H1 (cell line): ENCODE data around the gene MED12L. TPM values are rescaled to one million over a fixed set of nuclear protein-coding genes. Genes with fewer than 3 reads are reported as not detected.

Experiments
- BACH1 ChIP-seq: IDR thresholded peaks from 2 replicates; pipeline ENCODE4 v1.6.1; 2012; ENCODE audit warnings: low read length, improper control_type of control experiment
- CTBP2 ChIP-seq: IDR thresholded peaks from 2 replicates; pipeline ENCODE4 v1.7.0; 2011; ENCODE audit warnings: borderline replicate concordance, mild to moderate bottlenecking, moderate library complexity, mixed read lengths, low read length; ENCODE audit not compliant: insufficient read depth, insufficient read length
- GABPA ChIP-seq: IDR thresholded peaks from 2 replicates; pipeline ENCODE4 v1.6.1; 2011; ENCODE audit warnings: mild to moderate bottlenecking, low read length, moderate library complexity, borderline replicate concordance; ENCODE audit not compliant: insufficient read depth
- JUN ChIP-seq: IDR thresholded peaks from 2 replicates; pipeline ENCODE4 v1.6.1; 2011; ENCODE audit warnings: low read depth, mild to moderate bottlenecking, improper control_type of control experiment, low read length
- NRF1 ChIP-seq: IDR thresholded peaks from 2 replicates; pipeline ENCODE4 v1.6.1; 2011; ENCODE audit warnings: mild to moderate bottlenecking, low read depth, low read length, improper control_type of control experiment
- SIRT6 ChIP-seq: IDR thresholded peaks from one replicate; pipeline ENCODE4 v1.7.1; 2012; ENCODE audit warnings: low read length, inconsistent platforms
- TEAD4 ChIP-seq: IDR thresholded peaks from 2 replicates; pipeline ENCODE4 v1.6.1; 2012; ENCODE audit warnings: low read depth, low read length, inconsistent platforms, mixed read lengths
- polyA plus RNA-seq, 7 experiments: library from polyadenylated mRNA; depleted of rRNA in 3 of 7; stranded (reverse) in 5 of 7; unstranded in 2 of 7; fragments of >200 nt in 5 of 7; fragments of 200-250 nt in 2 of 7; gene quantifications; 1 replicate in 5 of 7; 2 replicates in 1 of 7; 4 replicates in 1 of 7; pipeline versions ENCODE4 v1.2.1 to v1.2.3, GENCODE V29; 2011 to 2013; ENCODE audit warnings: missing spikeins in 2 of 7, mixed read lengths in 2 of 7
- total RNA-seq: library from RNA; stranded (reverse); fragmentation: NEBNext Ultra II Directional; extraction: Animal tissue kit (Norgen Biotek cat#: 25700); gene quantifications from 2 replicates; pipeline ENCODE4 v1.2.1, GENCODE V29; 2021
- TF ChIP-seq, protein P1 (sequence below): fragments of 300-600 bp; sonication (generic); IDR thresholded peaks from 2 replicates; pipeline ENCODE4 v1.7.1; 2012; ENCODE audit warnings: low read length, moderate library complexity, mild to moderate bottlenecking, inconsistent platforms; ENCODE audit not compliant: insufficient replicate concordance
- TF ChIP-seq, protein P2 (sequence below), 3 experiments: IDR thresholded peaks; 1 replicate in 2 of 3; 2 replicates in 1 of 3; pipeline versions ENCODE4 v1.5.1 to v1.6.1; 2011; ENCODE audit warnings: low read length in 3 of 3, mild to moderate bottlenecking in 3 of 3, inconsistent platforms in 2 of 3, low read depth in 1 of 3, moderate library complexity in 1 of 3; ENCODE audit not compliant: insufficient read depth in 1 of 3; ENCODE audit errors: control extremely low read depth in 1 of 3

Gene MED12L
- total and polyA plus RNA-seq, 2 of the 8 experiments (the other 6 are each of a cell fraction or from before 2014, with no cell fraction given) = 3.6 to 26.2 TPM

DNA sequence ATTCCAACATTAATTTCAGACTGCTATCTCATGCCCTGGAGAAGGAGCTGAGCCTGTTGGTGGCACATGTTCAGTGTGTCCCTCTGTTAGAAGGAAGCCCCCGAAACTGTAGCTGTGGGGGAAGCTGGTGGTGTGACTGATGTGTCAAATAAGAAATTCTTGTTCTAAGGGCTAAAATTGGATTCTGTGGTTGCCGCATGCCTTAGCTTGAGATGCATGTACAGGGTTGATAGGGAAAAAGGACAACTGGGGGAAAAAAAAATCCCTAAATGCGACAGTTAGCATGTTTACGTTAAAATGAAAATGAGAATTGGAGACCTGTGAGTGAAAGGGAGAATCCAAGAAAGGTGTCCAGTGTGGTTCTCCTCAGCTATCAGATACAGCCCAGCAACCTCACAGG, 58.6 kb downstream of the MED12L start (continued):
- TF ChIP-seq, protein P1, sequence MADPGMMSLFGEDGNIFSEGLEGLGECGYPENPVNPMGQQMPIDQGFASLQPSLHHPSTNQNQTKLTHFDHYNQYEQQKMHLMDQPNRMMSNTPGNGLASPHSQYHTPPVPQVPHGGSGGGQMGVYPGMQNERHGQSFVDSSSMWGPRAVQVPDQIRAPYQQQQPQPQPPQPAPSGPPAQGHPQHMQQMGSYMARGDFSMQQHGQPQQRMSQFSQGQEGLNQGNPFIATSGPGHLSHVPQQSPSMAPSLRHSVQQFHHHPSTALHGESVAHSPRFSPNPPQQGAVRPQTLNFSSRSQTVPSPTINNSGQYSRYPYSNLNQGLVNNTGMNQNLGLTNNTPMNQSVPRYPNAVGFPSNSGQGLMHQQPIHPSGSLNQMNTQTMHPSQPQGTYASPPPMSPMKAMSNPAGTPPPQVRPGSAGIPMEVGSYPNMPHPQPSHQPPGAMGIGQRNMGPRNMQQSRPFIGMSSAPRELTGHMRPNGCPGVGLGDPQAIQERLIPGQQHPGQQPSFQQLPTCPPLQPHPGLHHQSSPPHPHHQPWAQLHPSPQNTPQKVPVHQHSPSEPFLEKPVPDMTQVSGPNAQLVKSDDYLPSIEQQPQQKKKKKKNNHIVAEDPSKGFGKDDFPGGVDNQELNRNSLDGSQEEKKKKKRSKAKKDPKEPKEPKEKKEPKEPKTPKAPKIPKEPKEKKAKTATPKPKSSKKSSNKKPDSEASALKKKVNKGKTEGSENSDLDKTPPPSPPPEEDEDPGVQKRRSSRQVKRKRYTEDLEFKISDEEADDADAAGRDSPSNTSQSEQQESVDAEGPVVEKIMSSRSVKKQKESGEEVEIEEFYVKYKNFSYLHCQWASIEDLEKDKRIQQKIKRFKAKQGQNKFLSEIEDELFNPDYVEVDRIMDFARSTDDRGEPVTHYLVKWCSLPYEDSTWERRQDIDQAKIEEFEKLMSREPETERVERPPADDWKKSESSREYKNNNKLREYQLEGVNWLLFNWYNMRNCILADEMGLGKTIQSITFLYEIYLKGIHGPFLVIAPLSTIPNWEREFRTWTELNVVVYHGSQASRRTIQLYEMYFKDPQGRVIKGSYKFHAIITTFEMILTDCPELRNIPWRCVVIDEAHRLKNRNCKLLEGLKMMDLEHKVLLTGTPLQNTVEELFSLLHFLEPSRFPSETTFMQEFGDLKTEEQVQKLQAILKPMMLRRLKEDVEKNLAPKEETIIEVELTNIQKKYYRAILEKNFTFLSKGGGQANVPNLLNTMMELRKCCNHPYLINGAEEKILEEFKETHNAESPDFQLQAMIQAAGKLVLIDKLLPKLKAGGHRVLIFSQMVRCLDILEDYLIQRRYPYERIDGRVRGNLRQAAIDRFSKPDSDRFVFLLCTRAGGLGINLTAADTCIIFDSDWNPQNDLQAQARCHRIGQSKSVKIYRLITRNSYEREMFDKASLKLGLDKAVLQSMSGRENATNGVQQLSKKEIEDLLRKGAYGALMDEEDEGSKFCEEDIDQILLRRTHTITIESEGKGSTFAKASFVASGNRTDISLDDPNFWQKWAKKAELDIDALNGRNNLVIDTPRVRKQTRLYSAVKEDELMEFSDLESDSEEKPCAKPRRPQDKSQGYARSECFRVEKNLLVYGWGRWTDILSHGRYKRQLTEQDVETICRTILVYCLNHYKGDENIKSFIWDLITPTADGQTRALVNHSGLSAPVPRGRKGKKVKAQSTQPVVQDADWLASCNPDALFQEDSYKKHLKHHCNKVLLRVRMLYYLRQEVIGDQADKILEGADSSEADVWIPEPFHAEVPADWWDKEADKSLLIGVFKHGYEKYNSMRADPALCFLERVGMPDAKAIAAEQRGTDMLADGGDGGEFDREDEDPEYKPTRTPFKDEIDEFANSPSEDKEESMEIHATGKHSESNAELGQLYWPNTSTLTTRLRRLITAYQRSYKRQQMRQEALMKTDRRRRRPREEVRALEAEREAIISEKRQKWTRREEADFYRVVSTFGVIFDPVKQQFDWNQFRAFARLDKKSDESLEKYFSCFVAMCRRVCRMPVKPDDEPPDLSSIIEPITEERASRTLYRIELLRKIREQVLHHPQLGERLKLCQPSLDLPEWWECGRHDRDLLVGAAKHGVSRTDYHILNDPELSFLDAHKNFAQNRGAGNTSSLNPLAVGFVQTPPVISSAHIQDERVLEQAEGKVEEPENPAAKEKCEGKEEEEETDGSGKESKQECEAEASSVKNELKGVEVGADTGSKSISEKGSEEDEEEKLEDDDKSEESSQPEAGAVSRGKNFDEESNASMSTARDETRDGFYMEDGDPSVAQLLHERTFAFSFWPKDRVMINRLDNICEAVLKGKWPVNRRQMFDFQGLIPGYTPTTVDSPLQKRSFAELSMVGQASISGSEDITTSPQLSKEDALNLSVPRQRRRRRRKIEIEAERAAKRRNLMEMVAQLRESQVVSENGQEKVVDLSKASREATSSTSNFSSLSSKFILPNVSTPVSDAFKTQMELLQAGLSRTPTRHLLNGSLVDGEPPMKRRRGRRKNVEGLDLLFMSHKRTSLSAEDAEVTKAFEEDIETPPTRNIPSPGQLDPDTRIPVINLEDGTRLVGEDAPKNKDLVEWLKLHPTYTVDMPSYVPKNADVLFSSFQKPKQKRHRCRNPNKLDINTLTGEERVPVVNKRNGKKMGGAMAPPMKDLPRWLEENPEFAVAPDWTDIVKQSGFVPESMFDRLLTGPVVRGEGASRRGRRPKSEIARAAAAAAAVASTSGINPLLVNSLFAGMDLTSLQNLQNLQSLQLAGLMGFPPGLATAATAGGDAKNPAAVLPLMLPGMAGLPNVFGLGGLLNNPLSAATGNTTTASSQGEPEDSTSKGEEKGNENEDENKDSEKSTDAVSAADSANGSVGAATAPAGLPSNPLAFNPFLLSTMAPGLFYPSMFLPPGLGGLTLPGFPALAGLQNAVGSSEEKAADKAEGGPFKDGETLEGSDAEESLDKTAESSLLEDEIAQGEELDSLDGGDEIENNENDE = no peak
- TF ChIP-seq CTBP2 (no peak), JUN (no peak), BACH1 (no peak), TEAD4 (no peak), SIRT6 (no peak), NRF1 (no peak), GABPA (no peak)
- TF ChIP-seq, protein P2, sequence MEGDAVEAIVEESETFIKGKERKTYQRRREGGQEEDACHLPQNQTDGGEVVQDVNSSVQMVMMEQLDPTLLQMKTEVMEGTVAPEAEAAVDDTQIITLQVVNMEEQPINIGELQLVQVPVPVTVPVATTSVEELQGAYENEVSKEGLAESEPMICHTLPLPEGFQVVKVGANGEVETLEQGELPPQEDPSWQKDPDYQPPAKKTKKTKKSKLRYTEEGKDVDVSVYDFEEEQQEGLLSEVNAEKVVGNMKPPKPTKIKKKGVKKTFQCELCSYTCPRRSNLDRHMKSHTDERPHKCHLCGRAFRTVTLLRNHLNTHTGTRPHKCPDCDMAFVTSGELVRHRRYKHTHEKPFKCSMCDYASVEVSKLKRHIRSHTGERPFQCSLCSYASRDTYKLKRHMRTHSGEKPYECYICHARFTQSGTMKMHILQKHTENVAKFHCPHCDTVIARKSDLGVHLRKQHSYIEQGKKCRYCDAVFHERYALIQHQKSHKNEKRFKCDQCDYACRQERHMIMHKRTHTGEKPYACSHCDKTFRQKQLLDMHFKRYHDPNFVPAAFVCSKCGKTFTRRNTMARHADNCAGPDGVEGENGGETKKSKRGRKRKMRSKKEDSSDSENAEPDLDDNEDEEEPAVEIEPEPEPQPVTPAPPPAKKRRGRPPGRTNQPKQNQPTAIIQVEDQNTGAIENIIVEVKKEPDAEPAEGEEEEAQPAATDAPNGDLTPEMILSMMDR (IDR thresholded peaks at IDR 0.05; ENCODE audit: control extremely low read depth in 1 of 3, insufficient read depth in 1 of 3, low read depth in 1 of 3, low read length in 3 of 3) = no peak
